GM23338 (cell line): ENCODE measurements around the gene KIAA1671.
A peak's percentile ranks its signal among the peaks of the same experiment; 100 is the strongest.

ENCODE experiments used
- CREB1 ChIP-seq: fragments of 250-450 bp; sonication (Bioruptor Pico); IDR thresholded peaks from 2 replicates; pipeline ENCODE4 v1.5.0; 2020; ENCODE audit warnings: low read depth, mild to moderate bottlenecking, moderate library complexity
- CTCF ChIP-seq, 2 experiments: fragments of 200-600 bp in 1 of 2; sonication (generic) in 1 of 2; conservative IDR thresholded peaks; 2 replicates each; pipeline versions ENCODE4 v1.5.1 to v1.6.1; 2016 to 2017; ENCODE audit warnings: antibody characterized with exemption in 2 of 2, low read depth in 2 of 2, mild to moderate bottlenecking in 2 of 2, moderate library complexity in 1 of 2
- ETS1 ChIP-seq: IDR thresholded peaks from 2 replicates; pipeline ENCODE4 v1.6.1; 2016; ENCODE audit warnings: antibody characterized with exemption
- EZH2 ChIP-seq: fragments of 200-600 bp; sonication (generic); IDR thresholded peaks from one replicate; pipeline ENCODE4 v1.8.0; 2017; ENCODE audit warnings: antibody characterized with exemption, mild to moderate bottlenecking, low read depth; ENCODE audit not compliant: unreplicated experiment
- EZH2phosphoT487 ChIP-seq: fragments of 200-600 bp; sonication (generic); IDR thresholded peaks from one replicate; pipeline ENCODE4 v1.8.1; 2018; ENCODE audit warnings: antibody characterized with exemption; ENCODE audit not compliant: unreplicated experiment
- JUNB ChIP-seq: IDR thresholded peaks from one replicate; pipeline ENCODE4 v1.6.1; 2016; ENCODE audit warnings: antibody characterized with exemption; ENCODE audit not compliant: unreplicated experiment
- POLR2AphosphoS5 ChIP-seq: IDR thresholded peaks from 2 replicates; pipeline ENCODE4 v1.6.1; 2016; ENCODE audit warnings: antibody characterized with exemption, low read depth
- REST ChIP-seq: IDR thresholded peaks from one replicate; pipeline ENCODE4 v1.6.1; 2018; ENCODE audit warnings: antibody characterized with exemption; ENCODE audit not compliant: unreplicated experiment

GRCh38 chr22:24950272-24950902, 2.1 kb upstream of the KIAA1671 start:
- TF ChIP-seq CTCF (conservative IDR thresholded peaks at IDR 0.05; ENCODE audit: low read depth in 2 of 2) (no peak), ETS1 (peak; percentile 89), REST (no peak), EZH2 (no peak), CREB1 (CRISPR knock-in tag) (0 out of 2 replicates have a peak, but pooled peaks have one; percentile 21), POLR2AphosphoS5 (peak; percentile 50), EZH2phosphoT487 (no peak), JUNB (no peak)
